SK-N-MC (cell line): ENCODE data around the gene CCT2.

Experiments
- EZH2 ChIP-seq: fragments of 200-600 bp; sonication (generic); IDR thresholded peaks from one replicate; pipeline ENCODE4 v1.6.1; 2017; ENCODE audit warnings: antibody characterized with exemption
- POLR2AphosphoS5 ChIP-seq: IDR thresholded peaks from 2 replicates; pipeline ENCODE4 v1.6.1; 2012; ENCODE audit warnings: mild to moderate bottlenecking, low read depth, low read length, borderline replicate concordance

DNA sequence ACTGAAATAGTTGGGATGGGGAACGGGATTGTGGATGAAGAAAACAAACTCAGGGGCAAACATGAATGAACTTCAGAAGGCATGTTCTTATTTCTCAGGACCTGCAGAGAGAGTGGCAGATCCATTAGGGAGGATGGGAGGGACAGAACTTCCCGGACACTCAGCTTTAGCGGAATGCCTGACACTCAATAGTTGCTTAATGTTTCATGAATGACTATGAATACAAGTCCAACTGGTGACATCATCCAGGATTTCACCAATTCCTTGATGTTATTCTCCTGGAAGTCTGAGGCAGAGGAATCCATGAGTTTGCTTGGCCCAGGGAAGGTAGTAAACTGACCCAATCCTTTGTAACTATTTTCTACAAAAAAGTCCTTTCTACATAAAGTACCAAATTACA lies 63.2 kb downstream of the CCT2 start:
- TF ChIP-seq POLR2AphosphoS5 (no peak), EZH2 (no peak)
